GM19372 (cell line): Measurements from ENCODE around the gene GPR173.
A peak's percentile ranks its signal among the peaks of the same experiment; 100 is the strongest.

ENCODE experiments used
- ATAC-seq: cut with Tn5 transposase; IDR thresholded peaks from one replicate; pipeline ENCODE4 v1.9.1; 2021; ENCODE audit warnings: mild to moderate bottlenecking, low read depth, moderate library complexity; ENCODE audit not compliant: unreplicated experiment

Gene GPR173

DNA sequence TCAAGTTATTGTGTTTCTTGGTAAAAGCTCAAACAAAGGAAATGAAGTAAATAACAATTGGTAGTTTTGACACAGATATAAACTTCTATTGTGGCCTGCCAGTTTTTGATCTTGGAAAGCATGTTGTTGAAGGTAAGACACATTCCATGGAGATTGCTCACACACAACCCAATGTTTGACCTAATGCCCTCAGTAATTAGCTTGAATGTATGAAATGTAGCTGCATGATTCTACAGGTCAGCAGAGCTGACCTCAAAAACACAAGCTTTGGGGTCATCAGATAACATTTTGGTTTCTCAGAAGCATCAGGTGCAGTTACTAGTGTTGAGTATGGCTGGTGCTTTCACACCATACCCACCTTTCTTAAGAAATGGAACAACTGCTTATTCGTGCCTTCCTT, 16.5 kb downstream of the GPR173 start:
- no peak for ATAC-seq

DNA sequence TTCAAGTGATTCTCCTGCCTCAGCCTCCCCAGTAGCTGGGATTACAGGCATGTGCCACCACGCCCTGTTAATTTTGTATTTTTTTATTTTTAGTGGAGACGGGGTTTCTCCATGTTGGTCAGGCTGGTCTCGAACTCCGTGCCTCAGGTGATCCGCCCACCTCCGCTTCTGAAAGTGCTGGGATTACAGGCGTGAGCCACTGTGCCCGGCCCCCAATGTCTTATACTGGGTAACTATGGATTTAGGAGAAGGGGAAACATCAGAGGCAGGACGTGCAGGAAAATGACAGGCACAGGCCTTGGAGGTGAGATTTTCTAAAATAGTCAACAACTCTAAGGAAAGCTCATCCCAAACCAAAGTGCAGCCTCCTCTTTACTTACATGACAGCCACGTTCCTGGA, 22.5 kb downstream of the GPR173 start:
- no peak for ATAC-seq

DNA sequence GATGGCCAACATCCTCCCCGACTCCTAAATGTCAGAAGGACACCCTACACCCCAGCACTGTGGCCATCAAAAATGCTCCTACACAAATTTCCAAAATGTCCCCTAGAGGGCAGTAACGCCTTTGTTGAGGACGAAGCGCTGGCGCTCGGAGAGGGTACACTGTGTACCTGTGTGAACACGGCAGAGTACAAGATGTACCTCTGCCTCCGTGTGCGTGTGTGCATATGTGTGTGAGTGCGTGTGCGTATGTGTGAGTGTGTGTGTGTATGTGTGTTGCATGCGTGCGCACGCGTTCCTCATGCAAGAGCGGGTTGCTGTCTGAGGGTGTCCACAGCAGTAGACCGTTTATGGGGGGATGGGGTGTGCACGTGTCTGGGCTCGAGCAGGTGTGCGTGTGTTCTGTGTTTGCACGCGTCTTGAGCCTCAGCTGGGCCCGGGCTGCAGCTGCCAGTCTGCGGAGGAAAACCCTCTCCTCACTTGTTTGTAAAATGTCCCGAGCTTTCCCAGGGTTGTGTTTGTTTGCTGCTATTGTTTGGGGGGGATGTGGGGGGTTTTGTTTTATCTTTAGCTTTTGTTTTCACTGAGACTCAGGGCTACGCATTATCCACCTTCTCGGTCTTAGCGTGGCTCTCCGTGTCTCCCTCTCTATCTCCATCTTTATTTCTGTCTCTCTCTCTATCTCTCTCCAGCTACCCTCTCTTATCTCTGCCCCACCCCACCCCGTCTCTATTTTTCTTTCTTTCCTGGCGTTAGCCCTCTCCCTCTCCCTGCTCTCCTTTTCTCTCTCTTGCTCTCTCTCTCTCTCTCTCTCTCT, 23.2 kb downstream of the GPR173 start:
- peak; percentile 80 for ATAC-seq

DNA sequence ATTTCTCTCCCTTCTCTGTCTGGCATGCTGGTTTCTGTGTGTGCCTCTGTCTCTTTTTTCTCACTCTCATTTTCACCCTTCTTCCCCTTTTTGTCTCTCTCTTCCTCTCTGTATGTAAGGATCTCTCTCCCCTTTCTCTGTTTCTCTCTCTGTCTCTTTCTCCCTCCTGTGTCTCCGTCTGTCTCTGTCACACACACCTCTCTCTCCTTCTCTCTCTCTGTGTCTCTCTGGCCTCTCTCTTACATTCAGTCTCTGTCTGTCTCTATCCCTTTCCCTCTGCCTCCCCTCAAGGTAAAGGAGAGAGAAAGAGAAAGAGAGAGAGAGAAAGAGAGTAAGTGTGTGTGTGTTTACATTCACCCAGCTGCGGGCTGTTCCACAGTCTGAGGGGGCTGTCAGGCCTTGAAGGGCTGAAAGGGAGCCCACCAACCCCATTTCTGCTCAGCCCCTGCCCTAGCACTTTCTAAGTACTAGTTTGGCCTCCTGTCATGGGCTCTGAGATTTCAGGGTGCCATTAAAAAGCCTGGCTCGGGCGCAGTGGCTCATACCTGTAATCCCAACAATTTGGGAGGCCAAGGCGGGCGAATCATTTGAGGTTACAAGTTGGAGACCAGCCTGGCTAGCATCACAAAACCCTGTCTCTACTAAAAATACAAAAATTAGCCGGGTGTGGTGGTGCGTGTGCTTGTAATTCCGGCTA, 24.0 kb downstream of the GPR173 start:
- no peak for ATAC-seq

DNA sequence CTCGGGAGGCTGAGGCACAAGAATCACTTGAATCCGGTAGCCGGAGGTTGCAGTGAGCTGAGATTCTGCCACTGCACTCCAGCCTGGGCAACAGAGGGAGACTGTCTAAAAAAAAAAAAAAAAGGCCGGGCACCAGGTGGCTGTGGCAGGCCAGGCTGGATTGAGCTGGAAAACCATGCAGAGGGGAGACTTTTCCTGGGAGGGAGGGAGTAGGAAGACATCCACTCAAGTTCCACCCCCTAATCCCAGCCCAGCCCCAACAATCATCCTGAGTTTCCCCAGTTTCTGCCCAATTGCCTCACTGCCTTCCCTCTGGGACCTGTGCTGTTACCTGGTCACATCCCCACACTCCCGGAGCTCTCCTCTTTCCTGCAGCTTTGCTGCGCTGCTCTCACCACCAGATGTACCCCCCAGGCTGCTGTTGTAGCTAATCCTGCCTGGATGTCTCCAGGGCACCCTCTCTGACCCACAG, 24.6 kb downstream of the GPR173 start:
- no peak for ATAC-seq

DNA sequence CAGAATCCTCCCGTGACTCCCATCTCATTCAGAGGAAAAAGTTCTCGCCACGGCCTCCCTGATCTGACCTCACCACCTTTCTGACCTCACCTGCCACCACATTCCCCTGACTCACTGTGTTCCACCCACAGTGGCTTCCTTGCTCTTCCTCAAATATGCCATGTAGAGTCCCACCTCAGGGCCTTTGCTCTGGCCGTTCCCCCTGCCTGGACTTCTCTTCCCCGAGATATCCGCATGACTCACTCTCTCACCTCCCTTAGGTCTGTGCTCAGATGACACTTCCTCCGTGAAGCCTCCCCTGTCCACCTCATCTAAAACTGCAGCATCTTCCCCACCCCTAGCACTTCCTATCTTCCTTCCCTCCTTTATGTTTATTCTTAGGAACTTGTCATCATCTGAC, 26.4 kb downstream of the GPR173 start:
- no peak for ATAC-seq

DNA sequence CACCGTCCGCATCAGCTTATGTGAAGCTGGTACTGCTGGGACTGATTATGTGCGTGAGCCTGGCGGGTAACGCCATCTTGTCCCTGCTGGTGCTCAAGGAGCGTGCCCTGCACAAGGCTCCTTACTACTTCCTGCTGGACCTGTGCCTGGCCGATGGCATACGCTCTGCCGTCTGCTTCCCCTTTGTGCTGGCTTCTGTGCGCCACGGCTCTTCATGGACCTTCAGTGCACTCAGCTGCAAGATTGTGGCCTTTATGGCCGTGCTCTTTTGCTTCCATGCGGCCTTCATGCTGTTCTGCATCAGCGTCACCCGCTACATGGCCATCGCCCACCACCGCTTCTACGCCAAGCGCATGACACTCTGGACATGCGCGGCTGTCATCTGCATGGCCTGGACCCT, 28.1 kb downstream of the GPR173 start:
- ATAC-seq = no peak

DNA sequence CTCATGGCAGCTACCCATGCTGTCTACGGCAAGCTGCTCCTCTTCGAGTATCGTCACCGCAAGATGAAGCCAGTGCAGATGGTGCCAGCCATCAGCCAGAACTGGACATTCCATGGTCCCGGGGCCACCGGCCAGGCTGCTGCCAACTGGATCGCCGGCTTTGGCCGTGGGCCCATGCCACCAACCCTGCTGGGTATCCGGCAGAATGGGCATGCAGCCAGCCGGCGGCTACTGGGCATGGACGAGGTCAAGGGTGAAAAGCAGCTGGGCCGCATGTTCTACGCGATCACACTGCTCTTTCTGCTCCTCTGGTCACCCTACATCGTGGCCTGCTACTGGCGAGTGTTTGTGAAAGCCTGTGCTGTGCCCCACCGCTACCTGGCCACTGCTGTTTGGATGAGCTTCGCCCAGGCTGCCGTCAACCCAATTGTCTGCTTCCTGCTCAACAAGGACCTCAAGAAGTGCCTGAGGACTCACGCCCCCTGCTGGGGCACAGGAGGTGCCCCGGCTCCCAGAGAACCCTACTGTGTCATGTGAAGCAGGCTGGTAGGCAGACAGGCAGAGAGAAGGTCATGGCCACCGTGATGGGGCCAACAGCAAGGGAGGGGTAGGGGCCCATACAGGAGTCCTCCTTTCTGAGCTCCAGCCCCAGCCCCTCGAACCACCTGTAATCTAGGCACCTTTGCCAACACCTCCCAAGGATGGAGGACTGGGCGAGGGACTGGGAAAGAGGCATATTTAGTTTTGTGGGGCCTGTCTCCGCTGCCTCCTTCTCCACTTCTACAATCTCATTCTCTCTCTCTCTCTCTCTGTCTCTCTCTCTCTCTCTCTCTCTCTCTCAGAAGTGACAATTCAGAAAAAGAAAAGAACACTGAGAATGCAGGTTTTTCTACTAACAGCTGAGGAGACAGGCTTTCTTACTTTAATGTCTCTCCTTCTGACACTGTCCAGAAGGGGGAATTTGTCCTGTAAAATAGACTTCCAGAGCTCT, 28.9 kb downstream of the GPR173 start:
- ATAC-seq = no peak

DNA sequence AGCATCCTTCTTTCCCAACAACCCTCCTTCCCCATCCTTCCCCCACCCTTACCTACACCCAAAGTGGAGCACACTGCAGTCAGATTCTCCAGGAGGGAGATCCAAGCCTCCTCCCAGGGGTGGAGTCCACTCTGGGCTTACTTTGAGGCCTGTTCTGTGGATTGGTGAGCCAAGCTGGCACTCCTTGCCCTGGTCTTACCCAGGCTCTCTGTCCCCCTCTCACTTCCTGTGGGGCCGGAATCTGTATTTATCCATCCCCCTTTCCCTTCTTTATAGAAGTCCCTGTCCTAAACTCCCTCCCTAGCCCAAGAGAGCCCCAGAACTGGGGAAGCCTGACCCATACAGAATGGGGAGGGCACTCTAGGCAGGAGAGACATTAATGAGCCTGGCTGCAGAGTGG, 30.4 kb downstream of the GPR173 start:
- ATAC-seq = no peak

DNA sequence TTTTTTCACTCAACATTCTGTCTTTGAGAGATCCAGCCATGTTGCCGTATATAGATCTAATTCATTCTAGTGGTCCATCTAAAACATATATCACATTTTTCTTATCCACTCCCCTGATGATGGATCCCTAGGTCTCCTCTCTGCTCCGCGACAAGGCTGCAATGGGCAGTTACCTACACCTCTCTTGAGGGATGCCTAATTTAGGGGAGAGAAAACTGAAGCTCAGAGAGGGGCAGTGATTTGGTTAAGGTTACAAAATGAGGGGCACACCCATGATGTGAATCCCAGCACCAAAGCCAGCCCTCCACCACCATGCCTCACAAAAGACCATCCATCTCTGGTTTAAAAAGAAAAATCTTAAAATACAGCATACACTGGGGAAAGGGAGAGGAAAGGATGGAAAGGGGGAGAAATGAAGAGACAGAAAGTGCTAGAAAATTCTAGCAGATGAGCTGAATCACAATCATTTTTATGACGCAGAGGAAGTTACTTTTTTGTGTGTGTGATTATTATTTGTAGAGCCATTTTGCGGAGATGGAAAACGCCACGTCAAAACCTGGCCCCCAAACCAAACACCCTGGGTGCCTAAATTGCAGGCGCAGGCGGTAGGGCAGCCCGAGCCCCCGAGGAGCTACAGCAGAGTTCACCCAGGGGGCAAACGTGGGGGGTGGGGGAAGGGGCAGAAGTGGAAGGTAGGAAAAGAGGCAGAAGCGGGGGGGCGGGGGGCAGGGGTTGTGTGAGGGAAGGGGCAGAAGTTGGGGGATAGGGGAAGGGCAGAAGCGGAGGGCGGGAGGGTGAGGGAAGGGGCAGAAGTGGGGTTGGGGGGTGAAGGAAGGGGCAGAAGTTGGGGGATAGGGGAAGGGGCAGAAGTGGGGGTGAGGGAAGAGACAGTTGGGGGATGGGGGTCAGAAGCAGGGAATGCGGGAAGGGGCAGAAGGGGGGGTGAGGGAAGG, 32.3 kb downstream of the GPR173 start:
- ATAC-seq = no peak

DNA sequence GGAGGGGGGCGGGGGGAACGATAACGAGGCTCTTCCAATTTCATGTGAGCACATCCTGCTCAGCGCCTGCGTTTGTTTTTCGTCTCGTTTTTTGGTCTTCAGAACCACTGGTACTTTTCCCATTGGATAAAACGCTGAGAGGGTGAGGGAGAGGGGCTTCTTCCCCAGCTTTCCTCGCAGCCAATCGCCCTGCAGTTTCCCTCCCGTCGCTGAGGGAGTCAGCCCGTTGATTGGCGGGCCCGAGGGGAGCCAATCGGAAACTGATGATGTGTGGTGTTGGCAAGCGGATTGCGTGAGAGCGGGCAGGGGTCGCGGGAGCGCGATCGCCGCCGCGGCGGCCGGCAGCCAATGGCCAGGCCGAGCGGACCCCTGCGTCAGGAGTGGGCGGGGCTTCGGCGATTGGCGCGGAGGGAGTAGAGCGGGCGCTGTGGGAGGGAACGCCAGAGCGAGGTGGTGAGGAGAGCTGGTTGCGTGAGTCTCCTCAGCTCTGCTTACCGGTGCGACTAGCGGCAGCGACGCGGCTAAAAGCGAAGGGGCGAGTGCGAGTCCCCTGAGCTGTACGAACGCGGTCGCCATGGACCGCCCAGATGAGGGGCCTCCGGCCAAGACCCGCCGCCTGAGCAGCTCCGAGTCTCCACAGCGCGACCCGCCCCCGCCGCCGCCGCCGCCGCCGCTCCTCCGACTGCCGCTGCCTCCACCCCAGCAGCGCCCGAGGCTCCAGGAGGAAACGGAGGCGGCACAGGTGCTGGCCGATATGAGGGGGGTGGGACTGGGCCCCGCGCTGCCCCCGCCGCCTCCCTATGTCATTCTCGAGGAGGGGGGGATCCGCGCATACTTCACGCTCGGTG, 33.6 kb downstream of the GPR173 start, which contains the start of gene TSPYL2:
Gene TSPYL2 (plus strand): TSS at position 443 of the 848 bp plus-strand sequence. CDS start 132 bp downstream, at position 575.
- peak; percentile 93 for ATAC-seq

DNA sequence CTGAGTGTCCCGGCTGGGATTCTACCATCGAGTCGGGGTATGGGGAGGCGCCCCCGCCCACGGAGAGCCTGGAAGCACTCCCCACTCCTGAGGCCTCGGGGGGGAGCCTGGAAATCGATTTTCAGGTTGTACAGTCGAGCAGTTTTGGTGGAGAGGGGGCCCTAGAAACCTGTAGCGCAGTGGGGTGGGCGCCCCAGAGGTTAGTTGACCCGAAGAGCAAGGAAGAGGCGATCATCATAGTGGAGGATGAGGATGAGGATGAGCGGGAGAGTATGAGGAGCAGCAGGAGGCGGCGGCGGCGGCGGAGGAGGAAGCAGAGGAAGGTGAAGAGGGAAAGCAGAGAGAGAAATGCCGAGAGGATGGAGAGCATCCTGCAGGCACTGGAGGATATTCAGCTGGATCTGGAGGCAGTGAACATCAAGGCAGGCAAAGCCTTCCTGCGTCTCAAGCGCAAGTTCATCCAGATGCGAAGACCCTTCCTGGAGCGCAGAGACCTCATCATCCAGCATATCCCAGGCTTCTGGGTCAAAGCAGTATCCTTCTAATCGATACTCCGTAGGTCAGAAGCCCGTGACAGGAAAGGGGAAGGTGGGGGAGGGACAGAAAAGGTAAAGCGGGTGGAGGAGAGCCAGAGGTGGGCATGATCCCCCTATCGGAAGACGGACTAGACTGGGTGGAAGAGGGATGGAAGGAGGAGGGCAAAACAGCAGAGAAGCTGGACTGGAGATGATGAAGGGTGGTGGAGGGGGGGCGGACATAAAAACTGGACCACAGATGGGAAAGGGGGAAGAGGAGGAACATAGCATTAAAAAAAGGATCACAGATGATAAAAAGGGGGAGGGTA, 34.4 kb downstream of the GPR173 start:
- ATAC-seq = no peak

DNA sequence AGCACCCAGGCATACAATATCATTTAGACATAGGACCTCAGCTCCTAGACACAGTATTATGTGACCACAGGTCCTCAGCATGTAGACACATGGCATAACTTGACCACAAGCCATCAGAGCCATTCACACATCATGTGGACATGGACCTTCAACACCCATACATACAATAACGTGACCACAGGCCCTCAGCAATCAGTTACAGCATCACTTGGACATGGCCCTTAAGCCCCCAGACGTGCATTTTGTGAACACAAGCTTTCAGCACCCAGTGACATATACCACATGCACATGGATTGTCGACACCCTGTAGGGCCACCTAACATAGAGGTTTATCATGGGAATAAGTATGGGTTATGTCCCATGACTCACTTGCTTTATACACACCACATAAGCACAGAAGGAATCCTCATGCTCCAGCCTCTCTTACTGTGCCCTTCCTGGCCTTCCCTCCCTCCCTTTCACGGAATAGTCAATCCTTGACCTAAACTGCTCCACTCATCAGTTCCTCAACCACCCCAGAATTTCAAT, 35.5 kb downstream of the GPR173 start:
- no peak for ATAC-seq

DNA sequence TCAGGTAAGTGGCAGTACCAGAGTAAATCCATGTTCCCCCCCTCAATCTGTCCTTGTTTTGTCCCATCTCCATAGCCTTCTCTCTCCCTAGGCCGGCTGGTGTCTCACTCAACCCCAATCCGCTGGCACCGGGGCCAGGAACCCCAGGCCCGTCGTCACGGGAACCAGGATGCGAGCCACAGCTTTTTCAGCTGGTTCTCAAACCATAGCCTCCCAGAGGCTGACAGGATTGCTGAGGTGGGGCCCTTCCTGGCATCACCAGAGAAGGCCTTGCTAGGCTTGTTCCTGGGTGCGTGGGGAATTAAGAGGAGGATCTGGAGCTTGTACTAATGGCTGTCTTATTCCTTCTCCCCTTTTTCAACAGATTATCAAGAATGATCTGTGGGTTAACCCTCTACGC, 36.3 kb downstream of the GPR173 start:
- no peak for ATAC-seq

DNA sequence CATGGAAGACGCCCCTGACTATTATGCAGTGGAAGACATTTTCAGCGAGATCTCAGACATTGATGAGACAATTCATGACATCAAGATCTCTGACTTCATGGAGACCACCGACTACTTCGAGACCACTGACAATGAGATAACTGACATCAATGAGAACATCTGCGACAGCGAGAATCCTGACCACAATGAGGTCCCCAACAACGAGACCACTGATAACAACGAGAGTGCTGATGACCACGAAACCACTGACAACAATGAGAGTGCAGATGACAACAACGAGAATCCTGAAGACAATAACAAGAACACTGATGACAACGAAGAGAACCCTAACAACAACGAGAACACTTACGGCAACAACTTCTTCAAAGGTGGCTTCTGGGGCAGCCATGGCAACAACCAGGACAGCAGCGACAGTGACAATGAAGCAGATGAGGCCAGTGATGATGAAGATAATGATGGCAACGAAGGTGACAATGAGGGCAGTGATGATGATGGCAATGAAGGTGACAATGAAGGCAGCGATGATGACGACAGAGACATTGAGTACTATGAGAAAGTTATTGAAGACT, 37.2 kb downstream of the GPR173 start:
- ATAC-seq = no peak

DNA sequence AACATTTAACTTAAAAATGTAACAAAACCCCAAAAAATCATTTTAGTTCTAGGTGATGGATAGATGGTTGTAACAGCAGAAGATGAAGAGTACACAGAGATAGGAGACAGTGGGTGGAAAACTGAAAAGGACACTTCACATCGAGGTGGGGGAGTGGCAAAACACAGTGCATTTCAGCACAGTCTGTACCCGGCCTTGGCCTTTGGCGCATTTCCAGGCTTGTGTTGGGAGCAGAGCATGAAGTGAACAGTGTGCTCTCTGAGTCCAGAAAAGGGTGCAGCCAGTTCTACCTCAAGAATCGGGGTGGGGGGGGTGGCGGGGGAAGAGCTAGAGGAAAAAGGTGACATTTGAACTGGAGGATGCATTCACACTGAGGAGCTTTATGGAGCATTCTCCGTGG, 37.9 kb downstream of the GPR173 start:
- no peak for ATAC-seq

DNA sequence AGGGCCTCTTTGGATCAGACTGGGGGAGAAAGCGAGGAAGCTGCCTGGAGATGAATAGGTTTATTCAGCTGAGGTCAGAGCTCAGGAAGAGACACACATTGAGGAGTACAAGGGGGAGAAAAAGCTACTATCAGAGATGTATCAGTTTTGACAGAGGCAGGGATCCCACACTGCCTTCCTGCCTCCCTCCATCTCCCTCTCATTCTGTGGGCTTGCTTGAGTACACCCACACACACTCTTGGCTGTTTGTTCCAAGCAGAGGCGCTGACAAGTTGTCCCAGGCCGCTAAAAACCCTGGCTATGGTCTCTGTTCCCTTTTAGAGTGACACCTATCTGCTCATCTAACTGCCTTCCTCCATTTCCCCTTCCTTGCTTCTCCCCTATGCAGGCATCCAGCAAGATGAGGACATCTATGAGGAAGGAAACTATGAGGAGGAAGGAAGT, 38.8 kb downstream of the GPR173 start:
- no peak for ATAC-seq
